Parathyroid adenoma (tissue), 2 donors: ENCODE measurements around the gene PTPN21.

Source experiments
- H2AFZ ChIP-seq: fragments of 300-600 bp; sonication (generic); one replicate; pipeline ENCODE4 v1.7.0; 2017; ENCODE audit warnings: antibody characterized with exemption, mild to moderate bottlenecking
- H3K27ac ChIP-seq: fragments of 300-600 bp; sonication (generic); one replicate; pipeline ENCODE4 v1.7.0; 2017
- H3K27me3 ChIP-seq: fragments of 300-600 bp; sonication (generic); one replicate; pipeline ENCODE4 v1.7.0; 2017; ENCODE audit warnings: low read length; ENCODE audit not compliant: control insufficient read depth, insufficient read depth
- H3K36me3 ChIP-seq: fragments of 300-600 bp; sonication (generic); one replicate; pipeline ENCODE4 v1.7.0; 2017; ENCODE audit warnings: low read length; ENCODE audit not compliant: control insufficient read depth, insufficient read depth
- H3K4me1 ChIP-seq: fragments of 300-600 bp; sonication (generic); one replicate; pipeline ENCODE4 v1.7.0; 2017; ENCODE audit warnings: control low read depth
- H3K4me2 ChIP-seq: fragments of 300-600 bp; sonication (generic); one replicate; pipeline ENCODE4 v1.7.0; 2017; ENCODE audit warnings: low read length
- H3K4me3 ChIP-seq: fragments of 300-600 bp; sonication (generic); one replicate; pipeline ENCODE4 v1.7.0; 2017; ENCODE audit warnings: low read depth, low read length
- H3K79me2 ChIP-seq: fragments of 300-600 bp; sonication (generic); one replicate; pipeline ENCODE4 v1.7.0; 2017; ENCODE audit warnings: control low read depth
- H3K9ac ChIP-seq: fragments of 300-600 bp; sonication (generic); one replicate; pipeline ENCODE4 v1.7.0; 2017; ENCODE audit warnings: mild to moderate bottlenecking
- H3K9me3 ChIP-seq: fragments of 300-600 bp; sonication (generic); one replicate; pipeline ENCODE4 v1.7.0; 2017; ENCODE audit warnings: low read length; ENCODE audit not compliant: control insufficient read depth
- TF ChIP-seq, protein P1 (sequence below): fragments of 300-600 bp; sonication (generic); IDR thresholded peaks from one replicate; pipeline ENCODE4 v1.7.0; 2017; ENCODE audit warnings: antibody characterized with exemption, mild to moderate bottlenecking
- donor health status: primary hyperparathyroidism.

Gene PTPN21

DNA sequence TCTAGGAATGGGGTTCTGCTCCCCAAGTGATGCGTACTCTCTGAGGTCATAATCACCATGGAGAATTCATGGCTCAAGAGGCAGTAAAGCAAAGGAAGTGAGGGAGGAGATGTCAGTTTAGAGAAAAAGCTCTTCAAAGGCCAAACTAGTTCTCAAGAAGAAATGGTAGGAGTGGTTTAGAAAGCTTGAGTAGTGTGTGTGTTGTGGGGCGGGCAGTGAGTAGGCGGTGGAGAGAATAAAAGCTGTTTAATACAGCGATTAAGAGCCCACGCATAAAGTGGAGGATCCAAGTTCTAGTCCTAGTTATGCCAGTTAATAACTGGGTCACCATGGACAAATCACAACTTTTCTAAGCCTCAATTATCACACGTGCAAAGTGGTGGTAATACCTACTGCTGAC, 55.6 kb downstream of the PTPN21 start:
- Histone ChIP-seq H3K79me2 (no peaks in the 10 kb centered on the region), H3K4me3 (no peak overlapping the region), H3K4me1 (no peaks in the 10 kb centered on the region), H3K9me3 (no peaks in the 10 kb centered on the region), H3K4me2 (no peak overlapping the region), H3K9ac (no peak overlapping the region), H3K36me3 (no peaks in the 10 kb centered on the region), H3K27me3 (no peaks in the 10 kb centered on the region), H3K27ac (no peak overlapping the region), H2AFZ (no peak overlapping the region)
- TF ChIP-seq, protein P1, sequence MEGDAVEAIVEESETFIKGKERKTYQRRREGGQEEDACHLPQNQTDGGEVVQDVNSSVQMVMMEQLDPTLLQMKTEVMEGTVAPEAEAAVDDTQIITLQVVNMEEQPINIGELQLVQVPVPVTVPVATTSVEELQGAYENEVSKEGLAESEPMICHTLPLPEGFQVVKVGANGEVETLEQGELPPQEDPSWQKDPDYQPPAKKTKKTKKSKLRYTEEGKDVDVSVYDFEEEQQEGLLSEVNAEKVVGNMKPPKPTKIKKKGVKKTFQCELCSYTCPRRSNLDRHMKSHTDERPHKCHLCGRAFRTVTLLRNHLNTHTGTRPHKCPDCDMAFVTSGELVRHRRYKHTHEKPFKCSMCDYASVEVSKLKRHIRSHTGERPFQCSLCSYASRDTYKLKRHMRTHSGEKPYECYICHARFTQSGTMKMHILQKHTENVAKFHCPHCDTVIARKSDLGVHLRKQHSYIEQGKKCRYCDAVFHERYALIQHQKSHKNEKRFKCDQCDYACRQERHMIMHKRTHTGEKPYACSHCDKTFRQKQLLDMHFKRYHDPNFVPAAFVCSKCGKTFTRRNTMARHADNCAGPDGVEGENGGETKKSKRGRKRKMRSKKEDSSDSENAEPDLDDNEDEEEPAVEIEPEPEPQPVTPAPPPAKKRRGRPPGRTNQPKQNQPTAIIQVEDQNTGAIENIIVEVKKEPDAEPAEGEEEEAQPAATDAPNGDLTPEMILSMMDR, result no peak

DNA sequence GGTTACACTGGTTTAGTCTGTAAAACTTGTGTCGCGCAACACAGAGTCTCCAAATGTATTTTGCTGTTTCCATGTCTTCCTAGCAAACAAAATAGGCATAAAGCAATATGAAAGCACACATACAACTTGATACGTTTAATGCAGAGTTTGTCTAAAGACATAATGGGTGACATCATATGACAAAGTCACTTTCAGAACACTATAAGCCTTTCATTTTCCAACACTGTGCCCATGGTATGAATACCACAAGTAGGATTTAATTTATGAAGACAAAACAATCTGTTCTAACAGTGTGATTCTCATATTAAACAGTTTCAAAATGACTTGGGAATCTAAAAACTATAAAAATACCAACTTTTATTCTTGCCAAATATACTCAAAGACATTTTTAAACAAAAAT, 58.4 kb downstream of the PTPN21 start:
- H3K36me3 ChIP-seq, result no peaks in the 10 kb centered on the region
- H3K4me1 ChIP-seq, result no peaks in the 10 kb centered on the region
- H3K27me3 ChIP-seq, result no peaks in the 10 kb centered on the region
- TF ChIP-seq, protein P1, result no peak
- no peak overlapping the region for H3K4me3 ChIP-seq
- no peaks in the 10 kb centered on the region for H3K79me2 ChIP-seq
- no peak overlapping the region for H3K9ac ChIP-seq
- H3K4me2 ChIP-seq, result no peak overlapping the region
- H2AFZ ChIP-seq, result no peak overlapping the region
- no peaks in the 10 kb centered on the region for H3K9me3 ChIP-seq
- H3K27ac ChIP-seq, result no peak overlapping the region

DNA sequence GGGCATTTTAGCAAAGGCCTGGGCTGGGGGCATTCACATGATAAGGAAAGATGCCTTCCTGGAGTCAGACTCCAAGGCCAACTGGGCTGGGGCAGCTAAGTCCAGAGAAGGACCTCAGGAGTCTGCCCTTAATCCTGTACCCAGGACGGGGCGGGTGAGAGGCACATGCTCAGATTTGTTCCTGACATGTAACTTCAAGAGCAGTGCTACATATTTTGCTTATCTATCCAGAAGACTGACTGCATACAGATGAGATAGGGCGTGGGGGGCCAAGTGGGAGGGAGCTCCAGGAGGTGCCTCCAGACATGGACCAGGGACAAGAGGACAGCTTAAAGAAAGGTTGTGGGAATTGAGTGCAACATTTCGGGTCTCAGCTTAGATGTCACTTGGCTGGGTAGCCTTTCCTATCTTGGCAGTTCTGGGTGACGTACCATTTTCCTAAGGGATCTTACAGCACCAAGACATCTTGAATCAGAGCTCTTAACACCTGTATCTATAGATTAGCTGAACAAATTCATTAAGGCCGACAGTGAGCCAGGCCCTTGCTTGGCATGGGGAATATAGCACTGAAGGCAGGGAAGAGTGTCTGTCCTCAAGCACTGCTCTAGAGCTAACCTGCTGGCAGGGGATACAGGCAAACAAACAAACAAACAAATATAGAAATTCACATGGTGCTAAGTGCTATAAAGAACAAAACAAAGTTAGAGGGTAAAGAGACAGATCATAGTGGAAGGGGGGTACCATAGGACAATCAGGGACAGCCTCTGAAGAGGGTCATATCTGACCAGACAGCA, 61.2 kb downstream of the PTPN21 start:
- no peaks in the 10 kb centered on the region for H3K27me3 ChIP-seq
- no peaks in the 10 kb centered on the region for H3K4me1 ChIP-seq
- no peaks in the 10 kb centered on the region for H3K9me3 ChIP-seq
- H3K4me3 ChIP-seq, result no peak overlapping the region
- H3K27ac ChIP-seq, result no peak overlapping the region
- H3K36me3 ChIP-seq, result no peaks in the 10 kb centered on the region
- H3K4me2 ChIP-seq, result no peak overlapping the region
- H3K9ac ChIP-seq, result no peak overlapping the region
- no peak overlapping the region for H2AFZ ChIP-seq
- TF ChIP-seq, protein P1, result no peak
- no peaks in the 10 kb centered on the region for H3K79me2 ChIP-seq

DNA sequence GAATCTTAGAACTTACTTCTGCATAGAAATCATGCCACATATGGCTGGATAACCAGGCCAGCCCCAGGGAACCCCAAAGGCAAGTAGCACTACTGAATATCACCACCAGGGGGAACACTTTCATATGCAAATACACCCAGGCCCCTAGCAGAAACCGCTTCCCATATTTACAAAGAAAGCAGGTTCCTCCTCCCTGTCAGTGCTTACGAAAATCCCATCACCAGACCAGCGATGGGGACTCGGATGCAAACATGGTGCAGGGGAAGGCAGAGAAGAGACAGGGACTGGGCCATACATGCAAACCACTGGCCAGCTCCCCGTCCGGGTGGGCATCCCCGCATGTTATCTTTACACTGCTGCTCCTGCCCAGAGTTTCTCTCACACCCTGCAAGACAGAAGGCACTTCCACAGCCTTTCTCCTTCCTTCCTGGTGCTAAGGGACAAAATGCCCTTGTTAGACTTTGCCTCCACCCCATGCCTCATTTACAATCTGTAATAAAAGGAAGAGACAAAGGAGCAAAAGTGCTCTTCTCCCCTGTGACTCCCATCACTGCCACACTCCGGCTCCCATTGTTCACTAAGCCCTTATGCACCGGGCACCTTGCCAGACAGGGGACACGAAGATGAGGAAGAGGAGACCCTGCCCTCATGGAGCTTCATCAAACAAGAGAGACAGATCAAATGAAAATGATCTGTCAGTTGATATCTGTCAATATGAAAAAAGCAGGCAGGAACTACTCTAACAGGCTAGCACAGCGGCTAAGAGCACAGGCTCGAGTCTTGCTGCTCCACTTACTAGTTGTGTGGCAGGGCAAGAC, 62.3 kb downstream of the PTPN21 start:
- no peak overlapping the region for H3K27ac ChIP-seq

More for the DNA sequence above, 62.3 kb downstream of the PTPN21 start:
- H3K4me3 ChIP-seq, result no peak overlapping the region
- H3K27me3 ChIP-seq, result no peaks in the 10 kb centered on the region
- no peaks in the 10 kb centered on the region for H3K4me1 ChIP-seq
- no peaks in the 10 kb centered on the region for H3K9me3 ChIP-seq
- no peaks in the 10 kb centered on the region for H3K36me3 ChIP-seq
- no peaks in the 10 kb centered on the region for H3K79me2 ChIP-seq
- H2AFZ ChIP-seq, result no peak overlapping the region
- no peak overlapping the region for H3K4me2 ChIP-seq
- TF ChIP-seq, protein P1, result peak; percentile 93
- H3K9ac ChIP-seq, result no peak overlapping the region
